Endothelial cell of umbilical vein (primary cell): Measurements from ENCODE around the gene CORO2B.

Experiments used
- EZH2 ChIP-seq: IDR thresholded peaks from 2 replicates; pipeline ENCODE4 v1.6.1; 2012; ENCODE audit warnings: borderline replicate concordance, low read depth, mild to moderate bottlenecking, moderate library complexity, low read length, inconsistent platforms; ENCODE audit not compliant: severe bottlenecking
- POLR2A ChIP-seq: IDR thresholded peaks from 2 replicates; pipeline ENCODE4 v1.6.1; 2012; ENCODE audit warnings: low read depth, mild to moderate bottlenecking, control low read depth, low read length

- no peak for TF ChIP-seq POLR2A
- TF ChIP-seq EZH2: no peak
Observed at GRCh38 chr15:68735610-68736009, 156.8 kb downstream of the CORO2B start.
